Heart right ventricle (tissue), 16 donors: ENCODE data around the gene F2RL2. TPM values are rescaled to one million over a fixed set of nuclear protein-coding genes. Genes with fewer than 3 reads are reported as not detected.

Experiments
- ATAC-seq, 8 donors: fragments of 200-7000 bp; cut with Tn5 transposase; one replicate each; pipeline ENCODE4 v1.9.1; 2020; ENCODE audit warnings: mild to moderate bottlenecking in 8 of 8, moderate library complexity in 8 of 8, moderate number of reproducible peaks in 1 of 8
- DNase-seq, 2 donors: peaks; one replicate each; pipeline ENCODE4 v3.0.0-alpha.2; 2020
- H3K27ac ChIP-seq, 10 donors: fragments of 200-600 bp; sonication (generic) in 2 of 10; one replicate each; pipeline versions ENCODE4 v1.5.0 to v1.8.0; 2020 to 2022; ENCODE audit warnings: mild to moderate bottlenecking in 3 of 10
- H3K27me3 ChIP-seq, 7 donors: fragments of 200-600 bp; one replicate each; pipeline ENCODE4 v1.8.0; 2021 to 2022; ENCODE audit warnings: mild to moderate bottlenecking in 2 of 7
- H3K36me3 ChIP-seq, 9 donors: fragments of 200-600 bp; sonication (generic) in 1 of 9; one replicate each; pipeline versions ENCODE4 v1.5.0 to v1.8.0; 2020 to 2022; ENCODE audit warnings: mild to moderate bottlenecking in 2 of 9
- H3K4me1 ChIP-seq, 9 donors: fragments of 200-600 bp; sonication (generic) in 1 of 9; one replicate each; pipeline versions ENCODE4 v1.5.0 to v1.8.0; 2020 to 2022; ENCODE audit warnings: mild to moderate bottlenecking in 4 of 9
- H3K4me3 ChIP-seq, 10 donors: fragments of 200-600 bp; sonication (generic) in 2 of 10; one replicate each; pipeline versions ENCODE4 v1.5.0 to v1.8.0; 2020 to 2022; ENCODE audit warnings: mild to moderate bottlenecking in 7 of 10, moderate library complexity in 2 of 10
- H3K9me3 ChIP-seq, 11 donors: fragments of 200-600 bp in 10 of 11; sonication (generic) in 2 of 11; one replicate each; pipeline versions ENCODE4 v1.5.0 to v1.8.0; 2013 to 2022; ENCODE audit warnings: mild to moderate bottlenecking in 2 of 11, control low read depth in 1 of 11, moderate library complexity in 1 of 11
- whole genome bisulfite sequencing, 2 donors: extraction: QIAGEN DNeasy Blood & Tissue Kit; methylation state at CpG; one replicate each; pipeline ENCODE4 v1.1.7; 2013; ENCODE audit warnings: inconsistent platforms in 1 of 2; 5-methylcytosine and 5-hydroxymethylcytosine counted together
- intact Hi-C, 10 donors: fragments of 100-400 bp; cut with DNase I; formaldehyde crosslinking; loops; one replicate each; pipeline versions ENCODE4 v1.11.1 to v1.14.2; 2022
- polyA plus RNA-seq, 2 donors: library from polyadenylated mRNA; stranded (reverse); fragments of 200-250 nt; gene quantifications; one replicate each; pipeline ENCODE4 v1.2.3, GENCODE V29; 2013
- total RNA-seq, 10 donors: library from RNA; stranded (reverse); fragmentation: NEBNext Ultra II Directional in 3 of 10; extraction: Animal tissue kit (Norgen Biotek cat#: 25700) in 3 of 10; gene quantifications; one replicate each; pipeline versions ENCODE4 v1.2.1 to v1.2.4, GENCODE V29; 2021 to 2023
- TF ChIP-seq, protein P1 (sequence below), 9 donors: fragments of 200-600 bp; sonication (generic) in 2 of 9; IDR thresholded peaks; one replicate each; pipeline versions ENCODE4 v1.5.0 to v1.8.0; 2021 to 2022; ENCODE audit warnings: antibody characterized with exemption in 9 of 9, mild to moderate bottlenecking in 5 of 9, moderate library complexity in 1 of 9
- donor health status: Arrhythmogenic right ventricular cardiomyopathy.
- donor health status: ischemic (EF 13 %, LVEDD 7.1; RV severe dilation, severe dysfunction).
- donor health status: healthy with polysubstance abuse.
- donor health status: DM: no; HTN: yes; CAD: no.
- donor health status: DM: no; HTN: no; CAD: no.
- donor health status: ischemic (EF 25% LVEDD 6.9; RV normal size, moderate dysfunction).
- donor health status: ischemic (EF 25% LVEDD 5.7; RV mildly dilated, moderate dysfunction).
- donor health status: healthy.
- donor health status: DM: yes; HTN: yes; CAD: no.
- donor health status: Ischemic cardiomyopathy.
- donor health status: ischemic (EF 35%, LVEDD 5.7; RV mildly dilated, moderate dysfunction).
- donor health status: nonischemic (EF 11% LVEDD 7.7; RV severe dilation, severe dysfunction).
- donor health status: DM: yes; HTN: yes; CAD: no.
- donor health status: PGD.
- donor health status: ischemic (EF 29% LVEDD 5.4; RV normal size, mild dysfunction).
- donor health status: nonischemic (EF 23%, LVEDD 6.1; RV moderate dilation, normal function).

Gene F2RL2
- total and polyA plus RNA-seq, 12 donors, result 0.12 to 1.5 (median 0.38) TPM

DNA sequence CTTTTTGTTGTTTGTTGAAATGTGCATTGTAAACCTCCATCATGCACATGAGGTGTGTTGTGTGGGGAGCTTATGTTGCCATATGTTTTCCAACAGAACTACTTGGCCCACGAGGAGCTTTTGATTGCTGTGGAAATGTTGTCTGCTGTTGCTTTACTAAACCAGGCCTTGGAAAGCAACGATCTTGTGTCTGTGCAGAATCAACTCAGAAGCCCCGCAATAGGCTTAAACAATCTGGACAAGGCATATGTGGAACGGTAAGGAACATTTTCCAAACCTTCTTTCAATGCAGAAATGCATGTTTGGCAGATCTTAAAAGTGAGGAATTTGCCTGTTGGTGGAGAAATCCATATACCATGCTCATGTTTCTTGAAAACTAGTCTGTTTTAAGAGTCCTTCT lies 22.5 kb downstream of the F2RL2 start:
- no peak overlapping the region for H3K4me3 ChIP-seq
- peaks cover 0 to 37% (median 0%) of the 10 kb centered on the region in 9 donors for H3K36me3 ChIP-seq
- 75 to 81% methylated on average over 4 of the region's 4 CpGs for WGBS, 2 donors
- H3K4me1 ChIP-seq, result peaks cover 0 to 8% (median 0%) of the 10 kb centered on the region in 9 donors
- TF ChIP-seq, protein P1, sequence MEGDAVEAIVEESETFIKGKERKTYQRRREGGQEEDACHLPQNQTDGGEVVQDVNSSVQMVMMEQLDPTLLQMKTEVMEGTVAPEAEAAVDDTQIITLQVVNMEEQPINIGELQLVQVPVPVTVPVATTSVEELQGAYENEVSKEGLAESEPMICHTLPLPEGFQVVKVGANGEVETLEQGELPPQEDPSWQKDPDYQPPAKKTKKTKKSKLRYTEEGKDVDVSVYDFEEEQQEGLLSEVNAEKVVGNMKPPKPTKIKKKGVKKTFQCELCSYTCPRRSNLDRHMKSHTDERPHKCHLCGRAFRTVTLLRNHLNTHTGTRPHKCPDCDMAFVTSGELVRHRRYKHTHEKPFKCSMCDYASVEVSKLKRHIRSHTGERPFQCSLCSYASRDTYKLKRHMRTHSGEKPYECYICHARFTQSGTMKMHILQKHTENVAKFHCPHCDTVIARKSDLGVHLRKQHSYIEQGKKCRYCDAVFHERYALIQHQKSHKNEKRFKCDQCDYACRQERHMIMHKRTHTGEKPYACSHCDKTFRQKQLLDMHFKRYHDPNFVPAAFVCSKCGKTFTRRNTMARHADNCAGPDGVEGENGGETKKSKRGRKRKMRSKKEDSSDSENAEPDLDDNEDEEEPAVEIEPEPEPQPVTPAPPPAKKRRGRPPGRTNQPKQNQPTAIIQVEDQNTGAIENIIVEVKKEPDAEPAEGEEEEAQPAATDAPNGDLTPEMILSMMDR (IDR thresholded peaks at IDR 0.05), result no peak
- no peak for DNase-seq
- H3K9me3 ChIP-seq, result no peaks in the 10 kb centered on the region
- no peaks in the 10 kb centered on the region for H3K27me3 ChIP-seq
- intact Hi-C loops, result loop anchor here in 9 of 10 donors (1.0 to 10.0 kb wide), 10 partner anchors 41 to 417 kb away; partner anchors contain the start of gene F2R (in 2 of the 9)
- no peak overlapping the region for H3K27ac ChIP-seq
- no peak for ATAC-seq

DNA sequence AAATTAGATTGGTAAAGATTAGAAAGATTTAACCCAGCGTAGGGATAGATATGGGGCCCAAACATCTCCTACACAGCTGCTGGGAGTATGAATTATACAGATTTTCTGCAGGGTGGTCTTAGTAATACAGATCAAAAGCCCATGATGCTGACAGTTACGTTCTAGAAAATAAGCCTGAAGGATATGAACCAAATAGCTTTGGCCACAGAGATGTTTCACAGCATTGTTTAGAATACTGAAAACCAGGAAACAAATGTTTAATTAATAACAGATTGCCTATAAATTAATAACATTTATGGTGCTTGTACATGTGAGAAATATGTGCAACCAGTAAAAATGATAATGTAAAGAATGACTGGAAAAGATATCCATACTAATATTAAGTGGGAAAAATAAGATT lies 24.7 kb downstream of the F2RL2 start:
- no peak for ATAC-seq
- DNase-seq, result no peak
- no peak overlapping the region for H3K27ac ChIP-seq
- H3K9me3 ChIP-seq, result no peaks in the 10 kb centered on the region
- H3K27me3 ChIP-seq, result no peaks in the 10 kb centered on the region
- intact Hi-C loops, result no loop called here
- H3K4me3 ChIP-seq, result no peak overlapping the region
- 93 to 98% methylated on average over 2 of the region's 2 CpGs for WGBS, 2 donors
- peaks cover 0 to 4% (median 0%) of the 10 kb centered on the region in 9 donors for H3K4me1 ChIP-seq
- TF ChIP-seq, protein P1 (IDR thresholded peaks at IDR 0.05), result no peak
- H3K36me3 ChIP-seq, result peaks cover 0 to 34% (median 0%) of the 10 kb centered on the region in 9 donors

DNA sequence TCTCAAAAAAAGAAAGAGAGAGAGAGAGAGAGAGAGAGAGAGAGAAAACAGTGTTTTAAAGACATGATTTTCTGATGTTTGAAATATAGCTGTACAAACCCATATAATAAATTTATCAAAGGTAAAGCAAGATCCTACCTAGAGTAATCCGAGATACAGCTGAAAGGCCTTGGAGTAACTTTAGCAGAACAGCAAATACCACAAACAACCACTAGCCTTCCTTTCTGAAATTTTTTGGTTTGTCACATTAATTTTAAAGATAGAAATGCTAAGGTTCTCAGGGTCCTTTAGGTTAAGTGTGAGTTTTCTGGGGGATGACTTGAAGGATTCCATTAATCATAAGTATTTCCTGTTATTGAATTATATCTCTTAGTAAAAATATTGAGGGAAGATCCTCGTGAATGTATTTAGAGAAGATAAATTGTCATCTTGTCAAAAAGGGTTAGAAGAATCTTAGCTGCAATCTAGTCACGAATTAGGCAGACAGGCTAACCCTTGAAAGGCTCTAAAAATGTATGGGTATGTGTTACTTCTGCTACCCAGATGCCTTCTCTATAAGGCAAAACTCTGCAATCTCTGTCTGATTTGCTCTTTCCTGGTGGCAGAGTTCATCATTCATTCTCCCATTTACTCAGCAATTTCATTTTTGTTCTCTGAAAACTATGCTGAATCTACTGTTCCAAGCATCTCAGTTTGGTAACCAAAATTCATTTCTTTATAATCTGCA lies 27.3 kb downstream of the F2RL2 start:
- TF ChIP-seq, protein P1 (IDR thresholded peaks at IDR 0.05), result no peak
- Histone ChIP-seq H3K9me3 (no peaks in the 10 kb centered on the region), H3K36me3 (peaks cover 0 to 43% (median 0%) of the 10 kb centered on the region in 9 donors), H3K27me3 (peaks cover 0 to 4% (median 0%) of the 10 kb centered on the region in 7 donors), H3K4me3 (no peak overlapping the region), H3K4me1 (no peaks in the 10 kb centered on the region), H3K27ac (no peak overlapping the region)
- DNase-seq (no peak), ATAC-seq (no peak)
- WGBS, 2 donors, result 79 to 87% methylated on average over 3 of the region's 3 CpGs
- intact Hi-C loops, result no loop called here

DNA sequence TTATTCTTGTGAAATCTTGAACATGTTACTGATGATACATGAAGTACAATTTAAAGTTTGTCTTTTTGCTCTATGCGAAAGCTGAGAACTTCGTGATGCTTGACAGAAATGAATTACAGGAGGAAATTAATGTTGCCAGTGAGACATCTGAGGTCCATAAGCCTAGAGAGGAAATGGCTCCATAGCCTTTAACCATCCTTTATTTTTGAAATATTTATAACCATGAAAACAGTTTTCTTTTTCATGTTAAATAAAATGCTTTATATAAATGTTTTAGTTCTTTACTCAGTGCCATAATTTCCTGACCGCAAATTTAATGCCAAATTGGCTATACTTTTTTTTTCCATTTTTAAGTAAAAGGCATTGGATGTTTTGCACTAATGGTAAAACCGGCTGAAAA lies 29.1 kb downstream of the F2RL2 start:
- intact Hi-C loops, result no loop called here
- ATAC-seq, result no peak
- DNase-seq, result no peak
- WGBS, 2 donors, result 85 to 96% methylated on average over 4 of the region's 4 CpGs
- H3K4me1 ChIP-seq, result no peaks in the 10 kb centered on the region
- H3K27me3 ChIP-seq, result peaks cover 0 to 4% (median 0%) of the 10 kb centered on the region in 7 donors
- H3K36me3 ChIP-seq, result peaks cover 0 to 37% (median 0%) of the 10 kb centered on the region in 9 donors
- no peaks in the 10 kb centered on the region for H3K9me3 ChIP-seq
- TF ChIP-seq, protein P1 (IDR thresholded peaks at IDR 0.05), result no peak
- H3K4me3 ChIP-seq, result no peak overlapping the region
- H3K27ac ChIP-seq, result no peak overlapping the region
